Erythroblast (primary cell): Measurements from ENCODE around the gene TP53INP2.

Experiments used
- GATA1 ChIP-seq: IDR thresholded peaks from 2 replicates; pipeline ENCODE4 v1.6.1; 2011; ENCODE audit warnings: low read depth, mild to moderate bottlenecking, control low read depth, low read length, moderate library complexity
- POLR2A ChIP-seq: IDR thresholded peaks from 2 replicates; pipeline ENCODE4 v1.6.1; 2011; ENCODE audit warnings: mild to moderate bottlenecking, low read length

DNA sequence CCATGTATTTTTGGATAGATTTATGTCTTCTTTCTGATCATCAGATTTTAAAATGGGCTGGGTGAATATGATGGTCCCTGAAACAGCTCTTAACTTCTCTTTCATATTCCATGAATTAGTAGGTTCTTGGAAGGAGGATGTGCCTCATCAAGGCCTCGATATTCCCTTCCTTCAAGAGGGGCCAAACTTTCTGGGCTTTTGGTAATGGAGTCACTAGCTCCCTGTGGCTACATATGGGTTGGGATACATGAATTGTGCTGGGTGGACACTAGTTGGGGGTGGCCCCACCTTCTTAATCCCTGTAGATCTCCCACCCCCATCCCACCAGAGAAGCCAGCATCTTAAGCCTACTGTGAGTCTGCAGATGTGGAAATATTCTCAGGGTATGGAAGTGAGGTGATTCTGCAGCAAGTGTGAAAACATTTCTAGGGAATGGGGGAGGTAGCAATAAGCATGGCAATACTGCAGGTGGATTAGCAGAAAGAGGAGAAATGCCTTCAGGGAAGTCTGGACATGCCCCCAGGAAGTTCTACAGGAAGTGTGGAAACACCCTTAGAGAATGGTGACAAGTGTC, 2.2 kb downstream of the TP53INP2 start:
- TF ChIP-seq POLR2A (no peak), GATA1 (no peak)
